ENCODE measurements around the gene DOP1B.
"Not testable (repeated sequence)": the region's sequence is repeated elsewhere in the genome, so short reads cannot be mapped to it uniquely, and the experiment has no call there.

Gene DOP1B

GRCh38 chr21:36139791-36140190 lies 16.8 kb upstream of the DOP1B start:
- not testable (repeated sequence) for DNase-seq (ENCODE audit: low spot score)

- peak; percentile 96 for DNase-seq (ENCODE audit: low spot score)
These were observed 15.1 kb upstream of the DOP1B start for GRCh38 chr21:36141513-36141925.

DNA sequence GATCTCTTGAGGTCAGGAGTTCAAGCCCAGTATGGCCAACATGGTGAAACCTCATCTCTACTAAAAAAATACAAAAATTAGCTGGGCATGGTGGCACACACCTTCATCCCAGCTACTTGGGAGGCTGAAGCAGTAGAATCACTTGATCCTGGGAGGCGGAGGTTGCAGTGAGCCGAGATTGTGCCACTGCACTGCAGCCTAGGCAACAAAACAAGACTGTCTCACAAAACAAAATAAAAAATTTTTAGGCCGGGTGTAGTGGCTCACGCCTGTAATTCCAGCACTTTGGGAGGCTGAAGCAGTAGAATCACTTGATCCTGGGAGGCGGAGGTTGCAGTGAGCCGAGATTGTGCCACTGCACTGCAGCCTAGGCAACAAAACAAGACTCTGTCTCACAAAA lies 12.4 kb upstream of the DOP1B start:
- not testable (repeated sequence) for DNase-seq (ENCODE audit: low spot score)

DNA sequence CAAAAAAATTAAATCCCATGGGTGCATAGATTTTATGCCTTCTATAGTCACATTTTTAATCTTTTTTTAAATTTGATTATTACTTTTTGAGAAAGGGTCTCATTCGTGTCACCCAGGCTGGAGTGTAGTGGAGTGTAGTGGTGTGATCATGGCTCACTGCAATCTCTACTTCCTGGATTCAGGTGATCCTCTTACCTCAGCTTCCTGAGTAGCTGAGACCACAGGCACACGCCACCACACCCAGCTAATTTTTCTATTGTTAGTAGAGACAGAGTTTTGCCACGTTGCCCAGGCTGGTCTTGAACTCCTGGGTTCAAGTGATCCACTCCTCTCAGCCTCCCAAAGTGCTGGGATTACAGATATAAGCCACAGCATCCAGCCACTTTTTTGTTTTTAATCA lies 11.4 kb upstream of the DOP1B start:
- peak; percentile 57 for DNase-seq (ENCODE audit: low spot score)

GRCh38 chr21:36147911-36148310 lies 8.7 kb upstream of the DOP1B start:
- DNase-seq (ENCODE audit: low spot score) = no peak

DNA sequence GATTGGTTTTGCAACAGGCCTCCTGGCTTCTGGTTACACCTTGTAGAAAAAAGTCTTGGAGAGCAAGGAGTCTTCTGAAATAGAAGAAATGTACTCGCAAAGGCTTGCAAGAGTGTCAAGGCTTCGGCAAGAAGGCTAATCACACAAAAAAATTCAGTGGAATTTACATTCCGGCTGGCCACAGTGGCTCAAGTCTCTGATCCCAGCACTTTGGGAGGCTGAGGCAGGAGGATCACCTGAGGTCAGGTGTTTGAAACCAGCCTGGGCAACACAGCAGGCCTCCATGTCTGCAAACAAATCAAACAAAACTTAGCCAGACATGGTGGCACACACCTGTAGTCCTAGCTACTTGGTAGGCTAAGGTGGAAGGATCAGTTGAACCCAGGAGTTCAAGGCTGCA lies 7.7 kb upstream of the DOP1B start:
- no peak for DNase-seq (ENCODE audit: low spot score)

- peak; percentile 13 for DNase-seq (ENCODE audit: low spot score)
These were observed 6.6 kb upstream of the DOP1B start for GRCh38 chr21:36149788-36150711.

DNA sequence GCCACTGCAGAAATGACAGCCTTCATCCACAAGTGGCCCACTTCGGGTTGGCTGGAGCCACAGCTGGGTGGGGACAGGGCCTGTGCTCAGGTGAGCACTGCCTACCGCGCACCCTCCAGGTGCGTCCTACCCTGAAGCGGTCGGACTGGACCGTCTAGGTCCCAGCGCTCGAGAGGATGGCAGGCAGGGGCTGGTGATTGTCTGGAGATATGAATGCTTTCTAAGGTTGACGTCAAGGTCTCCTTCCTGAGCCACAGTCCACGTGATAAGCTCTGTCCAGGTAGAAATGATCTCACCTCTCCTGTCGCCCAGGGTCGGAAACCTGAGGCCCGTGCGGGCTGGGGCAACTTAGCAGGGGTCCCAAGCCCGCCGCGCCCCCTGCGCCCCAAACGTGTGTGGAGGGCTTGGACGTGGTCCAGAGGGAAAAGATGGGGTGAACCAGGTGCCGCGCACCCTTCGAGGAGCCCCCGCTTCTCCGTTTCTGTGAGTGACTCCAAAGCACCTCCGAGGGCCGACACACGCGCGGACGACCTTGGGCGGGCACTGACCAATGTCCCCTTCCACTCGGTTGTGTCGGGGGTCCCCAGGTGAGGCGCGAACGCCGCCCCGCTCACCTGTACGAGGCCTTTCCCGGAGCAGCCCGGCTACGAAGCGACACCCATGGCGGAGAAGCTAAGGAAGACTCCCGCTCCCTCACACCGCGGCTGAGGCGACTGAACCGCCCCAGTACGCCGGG lies 853 bp upstream of the DOP1B start:
- no peak for DNase-seq (ENCODE audit: low spot score)

- peak; percentile 99 for DNase-seq (ENCODE audit: low spot score)
These were observed 247 bp upstream of the DOP1B start for GRCh38 chr21:36156339-36156814.

DNA sequence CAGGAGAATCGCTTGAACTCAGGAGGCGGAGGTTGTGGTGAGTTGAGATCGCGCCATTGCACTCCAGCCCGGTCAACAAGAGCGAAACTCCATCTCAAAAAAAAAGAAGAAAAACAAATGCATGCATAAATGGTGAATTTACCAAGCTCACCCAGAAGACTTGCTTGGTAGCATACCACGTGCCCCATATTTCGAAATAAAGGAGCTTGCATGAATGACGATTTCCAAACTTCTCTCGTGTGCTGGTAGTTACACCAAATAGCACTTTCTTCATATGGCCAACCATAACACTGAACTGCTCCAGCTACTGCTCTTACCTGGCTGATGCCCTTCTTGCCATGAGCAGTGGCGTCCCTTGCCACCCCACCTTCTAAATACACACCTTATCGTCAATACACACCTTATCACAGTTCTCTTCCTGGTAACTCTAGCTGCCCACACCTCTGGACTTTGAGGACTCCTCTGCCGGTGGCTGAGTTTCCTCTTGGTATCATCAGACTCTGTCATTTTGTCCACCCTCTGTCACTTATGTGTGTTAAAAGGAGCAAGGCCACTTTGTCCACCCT lies 2.8 kb downstream of the DOP1B start:
- no peak for DNase-seq (ENCODE audit: low spot score)

- DNase-seq (ENCODE audit: low spot score) = no peak
These were observed 4.2 kb downstream of the DOP1B start for GRCh38 chr21:36160850-36161178.

DNA sequence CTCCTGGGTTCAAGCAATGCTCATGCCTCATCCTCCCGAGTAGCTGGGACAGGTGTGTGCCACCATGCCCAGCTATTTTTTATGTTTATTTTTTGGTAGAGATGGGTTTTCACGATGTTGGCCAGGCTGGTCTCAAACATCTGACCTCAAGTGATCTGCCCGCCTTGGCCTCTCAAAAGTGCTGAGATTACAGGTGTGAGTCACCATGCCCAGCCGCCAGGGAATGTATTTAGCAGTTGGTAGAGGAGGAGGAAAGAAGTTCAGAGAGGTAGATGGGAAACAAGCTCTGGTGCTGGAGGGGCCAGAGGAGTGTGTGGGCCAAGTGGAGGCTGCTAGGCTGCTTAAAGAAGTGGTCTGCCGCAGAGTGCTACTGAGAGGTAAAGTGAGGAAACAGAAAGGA lies 6.0 kb downstream of the DOP1B start:
- DNase-seq (ENCODE audit: low spot score) = no peak

GRCh38 chr21:36163750-36164741 lies 7.4 kb downstream of the DOP1B start:
- DNase-seq (ENCODE audit: low spot score) = no peak

- no peak for DNase-seq (ENCODE audit: low spot score)
These were observed 8.7 kb downstream of the DOP1B start for GRCh38 chr21:36165356-36165755.

DNA sequence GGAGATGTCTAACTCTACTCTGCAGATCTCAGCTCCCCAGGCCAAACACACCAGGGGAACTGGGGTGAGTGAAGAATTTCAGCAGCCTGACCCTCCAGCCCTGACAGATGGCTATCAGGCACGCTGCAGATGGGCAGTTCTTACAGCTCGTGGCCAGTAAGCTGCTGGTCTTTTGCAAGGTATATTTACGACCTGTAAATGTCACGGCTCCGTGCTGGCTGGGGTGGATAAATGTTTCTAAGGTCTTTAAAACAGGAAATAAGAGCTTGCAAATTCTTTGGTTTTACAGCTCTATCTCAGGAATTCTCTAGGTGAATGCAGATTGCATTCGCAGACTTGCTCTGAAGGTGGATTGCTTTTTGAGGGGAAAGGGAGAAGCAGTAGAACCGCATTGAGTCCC lies 10.1 kb downstream of the DOP1B start:
- DNase-seq (ENCODE audit: low spot score) = no peak

GRCh38 chr21:36167541-36167940 lies 10.9 kb downstream of the DOP1B start:
- no peak for DNase-seq (ENCODE audit: low spot score)

GRCh38 chr21:36169470-36170128 lies 13.0 kb downstream of the DOP1B start:
- DNase-seq (ENCODE audit: low spot score) = no peak

- no peak for DNase-seq (ENCODE audit: low spot score)
These were observed 14.2 kb downstream of the DOP1B start for GRCh38 chr21:36170823-36171222.

DNA sequence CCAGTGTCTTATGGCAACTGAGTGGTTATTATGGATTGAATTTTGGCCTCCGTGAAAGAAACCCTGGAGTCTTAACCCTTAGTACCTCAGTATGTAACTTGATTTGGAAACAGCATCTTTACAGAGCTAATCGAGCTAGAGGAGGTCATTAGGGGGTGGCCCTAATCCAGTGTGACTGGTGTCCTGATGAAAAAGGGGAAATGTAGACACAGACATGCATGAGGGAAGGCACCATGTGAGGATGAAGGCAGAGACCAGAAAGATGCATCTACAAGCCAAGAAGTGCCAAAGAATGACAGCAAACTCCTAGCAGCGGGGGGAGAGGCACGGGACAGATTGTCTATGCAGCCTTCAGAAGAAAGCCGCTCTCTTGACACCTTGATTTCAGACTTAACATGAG lies 14.7 kb downstream of the DOP1B start:
- no peak for DNase-seq (ENCODE audit: low spot score)

- no peak for DNase-seq (ENCODE audit: low spot score)
These were observed 15.2 kb downstream of the DOP1B start for GRCh38 chr21:36171741-36172331.

GRCh38 chr21:36174780-36175179 lies 18.2 kb downstream of the DOP1B start:
- no peak for DNase-seq (ENCODE audit: low spot score)

All from CD4-positive, alpha-beta T cell treated with Interleukin-2 at 100 ng/mL for 4 hours (primary cell).